NCI-H128 (cell line): ENCODE data around the gene OR2J3.
"Not testable (repeated sequence)": the region's sequence is repeated elsewhere in the genome, so short reads cannot be mapped to it uniquely, and the experiment has no call there.

Experiments
- DNase-seq: peaks from one replicate; lab custom pipeline; 2025; ENCODE audit not compliant: unreplicated experiment; lab: John Stamatoyannopoulos, UW

OR2J3 gene

DNA sequence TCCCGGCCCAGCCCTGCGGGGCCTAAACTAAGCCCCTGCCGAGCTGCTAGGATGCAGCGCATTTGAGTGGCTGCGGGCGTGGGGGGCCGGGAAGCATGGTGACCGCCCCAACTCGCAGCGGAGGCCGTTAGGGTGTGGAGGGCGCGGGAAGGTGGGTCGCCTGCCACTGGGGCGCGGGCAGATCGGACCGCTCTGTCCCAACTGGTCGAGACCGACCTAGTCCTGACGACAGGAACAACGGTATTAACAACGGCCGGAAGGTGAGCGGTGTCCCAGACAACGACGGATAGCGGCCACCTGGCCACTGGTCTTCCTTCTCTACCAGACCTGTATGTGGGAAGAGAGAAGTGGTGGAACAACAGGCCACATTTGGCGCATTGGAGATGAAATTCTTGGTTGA is 52.1 kb downstream of the OR2J3 start:
- DNase-seq, result not testable (repeated sequence)
